ENCODE measurements around the gene SPTLC3.

DNA sequence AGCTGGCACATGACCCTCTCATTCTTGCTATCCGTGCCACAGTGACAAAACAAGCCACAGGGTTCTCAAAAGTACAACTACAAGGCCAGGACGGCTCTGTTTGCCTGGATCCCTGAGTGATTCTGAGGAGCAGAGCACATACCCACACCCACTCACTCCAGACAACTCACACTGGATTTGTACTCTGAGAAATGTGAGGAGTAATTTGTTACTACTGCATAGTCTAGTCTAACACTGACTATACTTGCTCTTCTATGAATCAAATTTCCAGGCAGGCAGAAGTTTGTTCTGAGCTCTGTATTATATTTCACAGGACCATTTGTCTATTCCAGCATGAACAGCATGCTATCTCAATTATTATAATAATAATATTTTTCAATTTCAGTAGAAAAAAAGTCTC is 26.7 kb upstream of the SPTLC3 start:
- TF ChIP-seq CTCF (conservative IDR thresholded peaks at IDR 0.05; ENCODE audit: low read length) (no peak), EZH2phosphoT487 (IDR thresholded peaks at IDR 0.05; ENCODE audit: borderline replicate concordance, low read depth, low read length) (no peak)
